Fibroblast of the aortic adventitia (primary cell): ENCODE data around the gene VIPR2. TPM values are rescaled to one million over a fixed set of nuclear protein-coding genes. Genes with fewer than 3 reads are reported as not detected.

Experiments used
- DNase-seq: peaks from one replicate; pipeline ENCODE4 v3.0.0-alpha.2; 2010; ENCODE audit warnings: low read depth
- H3K4me3 ChIP-seq: 2 replicates; pipeline ENCODE4 v1.5.1; 2011; ENCODE audit warnings: low read depth, mild to moderate bottlenecking, control low read depth, low read length, moderate library complexity
- total RNA-seq: library from RNA; depleted of rRNA; stranded (reverse); fragments of >200 nt; gene quantifications from 2 replicates; pipeline ENCODE4 v1.2.3, GENCODE V29; 2012; ENCODE audit warnings: low replicate concordance
- TF ChIP-seq, protein P1 (sequence below): IDR thresholded peaks from 2 replicates; pipeline ENCODE4 v1.5.1; 2011; ENCODE audit warnings: mild to moderate bottlenecking, low read length, control low read depth, inconsistent platforms; ENCODE audit not compliant: insufficient read depth

The VIPR2 gene
- total RNA-seq, 1 donor, result not detected

DNA sequence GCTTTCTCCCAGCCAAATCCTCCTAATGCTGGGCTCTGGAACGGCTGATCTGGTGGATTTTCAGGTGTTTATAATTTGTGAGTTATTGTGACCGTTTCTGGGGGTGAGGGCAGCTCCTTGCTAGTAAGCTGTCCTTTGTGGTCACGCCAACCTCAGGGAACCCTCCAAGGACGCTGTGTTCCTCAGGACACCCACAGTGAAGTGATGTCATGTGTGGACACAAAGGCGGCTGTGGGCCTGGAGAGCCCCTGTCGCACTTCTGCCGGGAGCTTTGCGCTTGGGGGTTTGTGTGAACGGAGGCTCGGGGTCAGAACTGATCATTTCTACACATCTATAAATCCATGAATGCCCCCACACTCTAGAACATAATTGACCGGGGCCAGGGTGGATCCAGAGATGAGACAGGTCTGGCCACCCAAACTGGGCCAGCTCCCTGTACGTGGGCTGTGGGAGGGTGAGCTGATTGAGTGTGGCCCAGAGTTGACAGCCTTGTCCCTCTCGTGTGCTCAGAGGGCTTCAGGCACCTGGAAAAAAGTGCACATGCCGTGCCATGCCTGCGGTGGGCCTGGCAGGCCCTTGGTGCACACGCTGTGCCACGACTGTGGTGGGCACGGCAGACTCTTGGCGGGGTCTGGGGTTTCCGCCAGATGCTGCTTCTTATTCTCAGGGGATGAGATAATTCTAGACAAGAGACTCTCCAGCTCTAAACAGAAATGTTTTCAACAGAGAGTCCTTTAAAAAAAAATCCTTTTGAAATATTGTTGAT lies 130.2 kb downstream of the VIPR2 start:
- no peak overlapping the region for H3K4me3 ChIP-seq
- DNase-seq, result no peak
- TF ChIP-seq, protein P1, sequence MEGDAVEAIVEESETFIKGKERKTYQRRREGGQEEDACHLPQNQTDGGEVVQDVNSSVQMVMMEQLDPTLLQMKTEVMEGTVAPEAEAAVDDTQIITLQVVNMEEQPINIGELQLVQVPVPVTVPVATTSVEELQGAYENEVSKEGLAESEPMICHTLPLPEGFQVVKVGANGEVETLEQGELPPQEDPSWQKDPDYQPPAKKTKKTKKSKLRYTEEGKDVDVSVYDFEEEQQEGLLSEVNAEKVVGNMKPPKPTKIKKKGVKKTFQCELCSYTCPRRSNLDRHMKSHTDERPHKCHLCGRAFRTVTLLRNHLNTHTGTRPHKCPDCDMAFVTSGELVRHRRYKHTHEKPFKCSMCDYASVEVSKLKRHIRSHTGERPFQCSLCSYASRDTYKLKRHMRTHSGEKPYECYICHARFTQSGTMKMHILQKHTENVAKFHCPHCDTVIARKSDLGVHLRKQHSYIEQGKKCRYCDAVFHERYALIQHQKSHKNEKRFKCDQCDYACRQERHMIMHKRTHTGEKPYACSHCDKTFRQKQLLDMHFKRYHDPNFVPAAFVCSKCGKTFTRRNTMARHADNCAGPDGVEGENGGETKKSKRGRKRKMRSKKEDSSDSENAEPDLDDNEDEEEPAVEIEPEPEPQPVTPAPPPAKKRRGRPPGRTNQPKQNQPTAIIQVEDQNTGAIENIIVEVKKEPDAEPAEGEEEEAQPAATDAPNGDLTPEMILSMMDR, result no peak

DNA sequence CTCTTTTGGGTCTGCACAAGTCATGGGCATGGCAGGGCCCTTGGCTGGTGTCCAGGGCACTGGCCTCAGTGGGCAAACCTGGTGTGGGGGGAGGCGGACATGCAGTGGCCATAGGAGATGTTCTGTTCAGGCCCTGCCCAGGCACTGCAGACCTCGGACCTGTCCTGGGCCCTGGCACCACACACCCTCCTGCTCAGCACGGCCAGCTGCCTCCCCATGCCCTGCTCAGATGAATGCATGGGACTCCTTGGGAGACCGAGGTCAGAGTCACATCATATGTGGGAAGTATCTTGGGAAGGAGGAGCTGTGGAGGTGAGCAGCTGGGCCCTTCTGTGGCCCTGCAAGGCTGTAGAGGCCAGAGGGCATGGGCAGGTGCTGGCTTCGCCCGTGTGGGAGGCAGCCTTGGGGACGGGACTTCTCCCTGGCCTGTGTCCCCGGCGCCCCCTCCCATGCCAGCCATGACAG lies 130.8 kb downstream of the VIPR2 start:
- no peak for DNase-seq
- TF ChIP-seq, protein P1, result no peak
- H3K4me3 ChIP-seq, result no peak overlapping the region

DNA sequence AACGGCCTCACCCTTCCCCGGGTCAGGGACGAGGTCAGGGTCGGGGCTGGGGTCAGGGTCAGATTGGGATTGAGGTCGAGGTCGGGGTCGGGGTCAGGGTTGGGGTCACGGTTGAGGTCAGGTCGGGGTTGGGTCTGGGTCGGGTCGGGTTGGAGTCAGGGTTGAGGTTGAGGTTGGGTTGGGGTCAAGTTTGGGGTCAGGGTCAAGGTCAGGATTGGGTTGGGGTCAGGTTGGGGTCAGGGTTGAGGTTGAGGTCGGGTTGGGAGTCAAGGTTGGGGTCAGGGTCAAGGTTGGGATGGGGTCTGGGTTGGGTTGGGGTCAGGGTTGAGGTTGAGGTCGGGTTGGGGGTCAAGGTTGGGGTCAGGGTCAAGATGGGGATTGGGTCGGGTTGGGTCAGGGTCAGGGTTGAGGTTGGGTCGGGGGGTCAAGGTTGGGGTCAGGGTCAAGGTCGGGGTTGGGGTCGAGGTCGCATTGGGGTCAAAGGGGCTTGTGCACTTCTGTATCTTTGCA lies 131.4 kb downstream of the VIPR2 start:
- DNase-seq, result no peak
- H3K4me3 ChIP-seq, result no peak overlapping the region
- TF ChIP-seq, protein P1, result no peak

DNA sequence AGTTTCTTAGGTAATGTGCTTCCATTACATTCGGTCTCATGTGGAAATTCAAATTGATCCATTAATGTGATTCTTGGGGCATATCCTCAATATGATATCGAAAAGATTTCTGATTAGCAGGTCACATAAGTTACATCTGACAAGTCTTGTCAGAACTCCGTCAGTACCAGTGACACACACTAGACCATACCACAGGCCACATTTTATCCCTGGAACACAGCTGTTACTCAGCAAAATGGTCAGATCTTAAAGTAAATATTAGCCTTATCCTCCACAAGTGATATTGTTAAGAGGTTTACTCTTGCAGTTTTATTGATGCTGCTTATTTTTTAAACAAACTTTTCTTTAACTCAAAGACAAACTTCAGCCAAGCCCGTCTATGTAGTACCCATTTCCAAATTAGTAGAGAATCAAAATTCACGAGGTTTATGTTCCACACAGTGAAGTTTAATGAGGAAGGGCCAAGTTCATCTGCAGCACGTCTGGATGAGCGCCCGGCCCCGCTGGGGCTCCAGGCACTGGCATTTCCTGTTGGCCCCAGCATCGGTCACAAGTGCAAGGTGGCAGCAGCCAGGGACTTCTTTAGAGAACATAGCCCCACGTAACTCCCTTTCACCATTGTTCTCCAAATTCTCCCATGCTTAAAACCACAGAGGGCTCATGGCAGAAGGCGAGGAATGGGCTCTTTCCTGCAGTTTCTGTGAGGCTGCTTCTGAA lies 132.2 kb downstream of the VIPR2 start:
- TF ChIP-seq, protein P1, result no peak
- no peak for DNase-seq
- no peak overlapping the region for H3K4me3 ChIP-seq

DNA sequence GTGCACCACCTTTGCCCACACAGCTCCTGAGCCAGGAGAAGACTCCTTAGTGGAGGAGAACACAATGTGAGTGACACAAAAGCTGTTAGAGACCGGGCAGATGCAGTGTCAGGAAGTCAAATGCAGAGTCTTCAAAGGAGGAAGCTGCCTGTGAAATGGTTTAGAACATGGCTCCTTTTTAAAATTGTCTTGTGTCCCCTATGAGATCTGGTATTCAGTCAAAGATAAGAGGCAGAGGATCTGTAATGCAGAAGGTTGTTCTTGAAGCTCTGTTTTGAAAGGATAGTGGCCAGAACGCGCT lies 133.0 kb downstream of the VIPR2 start:
- TF ChIP-seq, protein P1, result no peak
- no peak for DNase-seq
- H3K4me3 ChIP-seq, result no peak overlapping the region

DNA sequence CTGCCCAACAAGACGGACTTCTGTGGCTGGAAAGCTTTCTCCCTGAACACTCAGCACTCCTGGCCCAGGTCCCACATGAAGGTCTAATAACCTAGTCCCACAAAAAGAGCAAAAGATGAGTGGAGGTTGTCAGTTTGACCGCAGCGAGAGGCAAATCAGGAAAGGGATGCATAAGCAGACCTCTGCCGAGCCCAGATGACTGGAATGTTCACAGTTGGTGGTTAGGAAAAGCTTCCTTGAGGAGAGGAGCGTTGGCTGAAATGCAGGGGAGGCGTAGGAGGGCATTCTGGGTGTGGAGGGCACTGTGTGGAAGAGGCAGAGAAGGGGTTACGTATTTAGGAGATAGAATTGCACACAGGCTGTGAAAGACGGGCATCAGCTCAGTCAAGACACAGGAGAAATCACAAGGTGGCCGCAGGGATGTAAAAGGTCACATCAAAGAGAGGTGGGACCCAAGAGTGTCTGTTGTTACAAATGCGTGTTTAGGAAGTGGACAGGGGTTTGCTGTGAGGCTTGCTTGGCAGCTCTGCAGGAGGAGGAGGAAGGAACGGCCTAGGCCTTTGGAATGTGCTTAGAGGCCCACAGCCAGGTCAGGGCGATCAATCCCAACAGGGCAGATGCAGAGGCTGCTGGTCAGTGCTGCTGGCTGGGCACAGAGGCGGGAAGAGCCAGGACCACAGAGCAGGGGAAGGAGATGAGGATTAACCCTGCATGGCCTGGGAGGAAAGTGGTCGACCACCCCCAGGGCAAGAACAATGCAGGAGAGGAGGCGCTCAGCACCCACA lies 133.5 kb downstream of the VIPR2 start:
- TF ChIP-seq, protein P1, result no peak
- DNase-seq, result no peak
- no peak overlapping the region for H3K4me3 ChIP-seq
